Cerebellar nuclear complex (tissue), 1 donor: ENCODE measurements around the gene ZBED6.
"Not testable (repeated sequence)": the region's sequence is repeated elsewhere in the genome, so short reads cannot be mapped to it uniquely, and the experiment has no call there.

Experiments
- DNase-seq, 2 experiments: peaks; one replicate each; lab custom pipeline; 2025; lab: John Stamatoyannopoulos, UW

The ZBED6 gene

DNA sequence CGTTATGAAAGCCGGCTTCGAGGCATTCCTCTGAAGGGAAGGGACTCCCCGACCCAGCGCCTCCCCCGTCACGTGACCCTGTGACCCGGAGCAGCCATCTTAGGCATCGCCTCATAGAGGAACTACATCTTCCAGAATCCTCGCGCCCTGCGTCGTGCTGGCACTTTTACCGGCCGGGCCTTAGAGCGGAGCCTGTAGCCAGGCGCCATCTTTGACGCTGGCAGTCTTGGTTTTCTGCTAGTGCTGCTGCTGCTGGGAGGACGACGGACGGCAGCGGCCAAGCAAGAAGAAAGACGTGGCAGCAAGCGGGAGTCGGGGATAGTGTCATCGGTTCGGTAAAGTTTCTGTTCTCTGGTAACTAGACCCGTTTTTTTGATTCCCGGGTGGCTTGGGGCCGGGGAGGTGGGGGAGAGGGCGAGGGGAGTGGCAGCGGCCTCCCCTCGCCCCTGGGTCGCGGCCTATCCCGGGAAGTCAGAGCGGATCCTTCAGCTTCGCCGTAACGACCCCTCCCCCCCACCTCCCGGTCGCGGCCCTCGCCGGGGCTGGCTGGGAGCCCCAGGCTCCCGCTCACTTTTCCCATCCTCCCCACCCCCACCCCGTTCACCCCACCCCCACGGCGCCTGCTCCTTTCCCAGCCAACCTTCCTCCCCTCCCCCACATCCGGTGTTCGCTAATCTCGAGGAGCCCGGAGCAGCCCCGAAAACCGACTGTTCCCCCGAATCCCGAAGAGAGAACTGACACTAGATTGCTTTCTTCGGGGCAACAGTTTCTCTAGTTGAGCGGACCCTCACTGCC, at the start of gene ZBED6, which contains the start of gene ZC3H11A:
Gene ZBED6 (plus strand): TSS at position 183 of the 795 bp plus-strand sequence. CDS start 1,900 bp downstream, outside the sequence.
Gene ZC3H11A (plus strand): TSS at position 183 of the 795 bp plus-strand sequence. CDS start 21,448 bp downstream, outside the sequence.
- peak; percentile 88 to 90 for DNase-seq

GRCh38 chr1:203746281-203746680, 49.1 kb upstream of the ZBED6 start:
- no peak for DNase-seq

- no peak for DNase-seq
These were observed 44.4 kb upstream of the ZBED6 start for GRCh38 chr1:203751051-203751450.

GRCh38 chr1:203751618-203752361, 43.6 kb upstream of the ZBED6 start:
- DNase-seq = not testable (repeated sequence)

GRCh38 chr1:203754455-203754864, 41.0 kb upstream of the ZBED6 start:
- DNase-seq = no peak

DNA sequence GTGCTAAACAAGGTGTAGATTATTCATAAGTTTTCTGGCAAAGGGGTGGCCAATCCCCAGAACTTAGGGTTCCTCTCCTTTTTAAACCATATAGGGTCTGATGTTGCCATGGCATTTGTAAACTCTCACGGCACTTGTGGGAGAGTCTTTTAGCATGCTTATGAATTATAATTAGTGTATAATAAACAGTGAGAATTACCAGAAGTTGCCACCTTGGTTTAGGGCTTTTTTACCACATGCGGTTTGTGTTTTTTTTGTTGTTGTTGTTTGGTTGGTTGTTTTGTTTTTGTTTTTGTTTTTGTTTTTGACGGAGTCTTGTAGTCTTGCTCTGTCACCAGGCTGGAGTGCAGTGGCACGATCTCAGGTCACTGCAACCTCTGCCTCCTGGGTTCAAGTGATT, 39.4 kb upstream of the ZBED6 start:
- no peak for DNase-seq

- not testable (repeated sequence) for DNase-seq
These were observed 36.7 kb upstream of the ZBED6 start for GRCh38 chr1:203758749-203759148.

DNA sequence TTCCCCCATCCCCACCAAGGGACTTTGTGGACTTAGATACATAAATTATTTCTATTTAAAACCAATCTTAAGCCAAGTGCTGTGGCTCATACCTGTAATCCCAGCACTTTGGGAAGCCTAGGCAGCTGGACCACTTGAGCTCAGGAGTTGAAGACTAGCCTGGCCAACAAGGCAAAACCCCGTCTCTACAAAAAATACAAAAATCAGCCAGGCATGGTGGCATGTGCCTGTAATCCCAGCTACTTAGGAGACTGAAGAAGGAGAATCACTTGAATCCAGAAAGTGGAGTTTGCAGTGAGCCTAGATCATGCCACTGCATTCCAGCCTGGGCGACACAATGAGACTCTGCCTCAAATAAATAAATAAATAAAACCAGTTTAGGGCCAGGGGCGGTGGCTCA, 34.9 kb upstream of the ZBED6 start:
- DNase-seq = no peak

GRCh38 chr1:203761958-203762357, 33.5 kb upstream of the ZBED6 start:
- DNase-seq = not testable (repeated sequence)

GRCh38 chr1:203763505-203763904, 31.9 kb upstream of the ZBED6 start:
- no peak for DNase-seq

DNA sequence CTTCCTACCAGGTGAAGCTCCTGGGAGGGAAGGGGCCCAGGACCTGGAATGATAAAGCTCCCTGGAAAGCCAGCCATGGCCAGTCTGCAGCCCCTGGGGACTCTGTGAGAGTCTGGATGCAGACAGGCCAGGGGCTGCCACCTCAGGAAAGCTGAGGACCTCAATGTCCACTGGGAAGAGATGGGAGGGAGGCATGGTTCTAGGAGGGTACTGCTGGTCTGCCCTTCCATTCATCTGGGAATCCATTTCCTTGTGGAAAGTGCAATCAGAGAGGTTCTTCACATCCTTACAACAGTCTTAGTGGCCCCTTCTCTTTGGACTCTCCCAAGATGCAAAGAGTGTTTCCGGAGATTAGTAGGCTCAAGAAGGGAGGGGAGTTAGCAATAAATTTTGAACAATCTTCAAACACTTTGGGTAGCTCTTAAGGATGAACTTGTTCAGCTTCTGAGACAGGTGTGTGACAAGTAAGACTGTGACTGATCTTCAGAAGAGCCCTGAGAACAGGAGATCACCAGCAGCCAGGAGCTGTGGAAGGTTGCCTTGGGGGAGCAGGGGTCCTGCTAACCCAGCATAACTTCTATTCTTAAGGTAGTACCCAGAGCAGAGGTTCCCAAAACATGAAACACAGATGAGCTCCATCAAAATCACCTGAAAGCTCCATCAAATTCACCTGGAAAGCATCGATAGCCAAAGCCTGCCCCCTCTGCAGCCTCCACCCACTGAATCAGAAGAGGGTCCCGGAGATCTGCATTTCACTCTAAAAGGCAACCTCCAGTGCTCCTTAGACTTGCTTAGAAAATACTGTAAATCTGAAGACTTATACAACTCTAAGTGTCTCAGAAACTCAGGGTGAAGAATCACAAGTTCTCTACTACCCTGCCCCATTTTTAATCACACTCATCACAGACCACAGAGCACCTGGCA, 31.1 kb upstream of the ZBED6 start:
- no peak for DNase-seq

DNA sequence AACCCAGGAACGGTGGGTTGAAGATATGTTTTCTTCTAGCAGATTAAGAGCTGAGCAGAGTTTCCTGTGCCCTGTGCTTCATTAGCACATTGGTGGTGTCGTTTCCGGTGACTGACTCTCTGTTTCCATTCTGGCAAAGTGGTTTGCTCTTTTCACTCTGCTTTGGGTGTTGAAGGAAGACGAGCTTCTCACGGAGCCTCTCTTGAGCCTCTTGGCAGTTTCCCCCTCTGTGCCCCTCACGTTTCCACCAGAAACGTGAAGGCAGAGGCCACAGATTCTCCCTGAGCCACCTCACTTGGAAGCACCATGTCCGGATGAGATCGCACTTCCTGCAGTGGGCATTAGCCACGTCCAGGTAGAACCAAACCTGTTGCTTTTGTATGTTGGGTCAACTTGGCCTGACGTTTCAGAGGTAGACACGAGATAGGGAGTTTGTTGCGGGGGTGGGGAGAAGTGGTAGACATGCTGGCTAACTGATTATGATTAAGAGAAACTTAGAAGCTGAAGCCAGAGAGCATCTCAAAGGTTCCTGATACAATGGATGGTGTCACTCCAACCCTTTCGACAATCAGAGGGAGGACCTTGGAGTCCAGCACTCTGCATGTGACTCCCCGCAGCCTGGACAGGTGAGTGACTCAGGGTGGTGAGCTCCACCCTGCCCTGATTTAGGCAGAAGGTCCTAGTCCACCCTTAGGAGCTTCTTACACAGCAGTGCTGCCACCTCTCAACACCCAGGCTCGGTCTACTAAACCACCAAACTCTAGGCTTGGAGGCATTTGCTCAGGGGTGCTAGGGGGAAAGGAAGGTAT, 30.2 kb upstream of the ZBED6 start, which contains the start of gene LAX1:
Gene LAX1 (plus strand): TSS at position 155 of the 809 bp plus-strand sequence. CDS start 383 bp downstream, at position 538.
- no peak for DNase-seq

- DNase-seq = no peak
These were observed 27.2 kb upstream of the ZBED6 start for GRCh38 chr1:203768256-203768655.

DNA sequence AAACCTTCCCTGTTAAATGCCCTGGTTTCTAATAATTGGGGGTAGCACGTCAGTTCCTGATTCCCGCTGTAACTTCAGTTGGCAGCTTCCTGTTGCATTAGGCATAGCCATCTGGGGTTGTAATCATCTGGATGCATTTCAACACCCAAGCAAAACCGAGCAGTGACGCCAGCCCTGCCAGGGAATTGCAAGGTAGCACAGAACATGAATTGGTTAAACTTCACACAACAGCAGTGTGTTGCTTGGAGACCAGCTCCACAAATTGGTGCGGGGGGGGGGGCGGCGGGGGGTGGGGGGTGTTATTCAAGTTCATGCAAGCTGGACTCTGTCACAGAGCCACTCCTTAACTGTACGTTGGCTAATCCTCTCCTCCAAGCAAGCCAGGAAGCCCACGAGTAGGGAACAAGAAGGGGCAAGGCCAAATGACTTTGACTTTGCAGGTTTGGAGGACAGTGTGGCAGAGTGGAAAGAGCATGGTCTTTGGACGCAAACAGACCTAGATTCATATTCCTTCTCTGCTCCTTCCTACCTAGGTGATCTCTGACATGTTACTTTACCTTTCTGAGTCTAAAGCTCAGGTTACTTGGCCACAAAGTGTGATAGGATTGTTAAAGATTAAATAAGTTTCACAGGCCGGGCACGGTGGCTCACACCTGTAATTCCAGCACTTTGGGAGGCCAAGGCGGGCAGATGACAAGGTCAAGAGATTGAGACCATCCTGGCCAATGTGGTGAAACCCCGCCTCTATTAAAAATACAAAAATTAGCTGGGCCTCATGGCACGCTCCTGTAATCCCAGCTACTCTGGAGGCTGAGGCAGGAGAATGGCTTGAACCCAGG, 25.7 kb upstream of the ZBED6 start:
- peak; percentile 29 to 74 for DNase-seq

DNA sequence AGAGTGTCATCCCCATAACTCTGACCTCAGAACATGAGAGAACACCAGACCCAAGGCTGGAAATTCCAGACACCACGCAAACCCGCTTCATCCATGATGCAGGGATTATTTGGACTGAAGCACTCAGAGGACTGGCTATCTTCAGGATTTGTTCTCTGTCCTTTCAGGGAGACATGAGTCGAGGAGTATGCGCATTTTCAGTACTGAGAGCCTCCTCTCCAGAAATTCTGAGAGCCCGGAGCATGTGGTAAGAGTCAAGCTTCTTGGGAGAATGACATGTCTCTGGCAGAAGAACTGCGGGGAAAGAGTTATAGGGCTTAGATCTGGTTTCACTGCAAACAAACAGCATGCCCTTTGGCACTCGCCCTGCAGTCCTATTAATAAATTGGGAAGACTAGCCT, 23.5 kb upstream of the ZBED6 start:
- DNase-seq = no peak

DNA sequence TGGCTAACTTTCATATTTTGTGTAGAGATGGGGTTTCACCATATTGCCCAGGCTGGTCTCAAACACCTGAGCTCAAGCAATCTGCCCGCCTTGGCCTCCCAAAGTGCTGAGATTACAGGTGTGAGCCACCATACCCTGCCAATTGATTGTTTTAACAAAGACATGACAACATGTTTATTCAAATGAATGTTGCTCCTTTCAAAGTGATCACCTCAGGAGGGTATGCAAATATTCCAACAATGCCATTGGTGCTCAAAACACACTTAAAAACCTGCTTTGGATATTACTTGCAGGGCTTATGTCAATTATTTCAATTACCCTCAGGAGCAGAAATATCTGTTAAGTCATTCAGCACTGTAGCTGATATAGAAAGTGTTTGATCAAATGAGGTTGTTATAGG, 22.6 kb upstream of the ZBED6 start:
- no peak for DNase-seq

- no peak for DNase-seq
These were observed 18.8 kb upstream of the ZBED6 start for GRCh38 chr1:203776636-203777035.

- no peak for DNase-seq
These were observed 17.8 kb upstream of the ZBED6 start for GRCh38 chr1:203777596-203777995.

- no peak for DNase-seq
These were observed 17.3 kb upstream of the ZBED6 start for GRCh38 chr1:203778146-203778545.

- DNase-seq = no peak
These were observed 16.6 kb upstream of the ZBED6 start for GRCh38 chr1:203778789-203779188.
